HG02938 (cell line): ENCODE data around the gene TREML4.
"Not testable (repeated sequence)": the region's sequence is repeated elsewhere in the genome, so short reads cannot be mapped to it uniquely, and the experiment has no call there.

Experiments used
- ATAC-seq: cut with Tn5 transposase; IDR thresholded peaks from one replicate; pipeline ENCODE4 v1.9.1; 2021; ENCODE audit warnings: mild to moderate bottlenecking, moderate library complexity; ENCODE audit not compliant: unreplicated experiment

TREML4 gene

DNA sequence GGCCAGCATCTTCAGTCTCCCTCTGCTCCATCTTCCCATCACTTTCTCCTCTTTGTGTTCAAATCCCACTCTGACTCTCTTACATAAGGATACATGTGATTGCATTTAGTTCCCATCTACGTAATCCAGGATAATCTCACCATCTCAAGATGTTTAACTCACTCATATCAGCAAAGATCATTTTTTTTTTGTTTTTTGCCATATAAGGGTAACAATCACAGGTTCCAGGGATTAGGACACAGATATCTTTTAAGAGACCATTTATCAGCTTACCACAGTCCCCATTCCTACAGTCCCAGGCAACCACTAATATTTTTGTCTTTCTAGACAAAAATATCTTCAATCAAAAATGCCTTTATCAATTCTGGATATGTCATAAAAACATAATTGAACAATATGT is 24.0 kb upstream of the TREML4 start:
- ATAC-seq, result no peak

DNA sequence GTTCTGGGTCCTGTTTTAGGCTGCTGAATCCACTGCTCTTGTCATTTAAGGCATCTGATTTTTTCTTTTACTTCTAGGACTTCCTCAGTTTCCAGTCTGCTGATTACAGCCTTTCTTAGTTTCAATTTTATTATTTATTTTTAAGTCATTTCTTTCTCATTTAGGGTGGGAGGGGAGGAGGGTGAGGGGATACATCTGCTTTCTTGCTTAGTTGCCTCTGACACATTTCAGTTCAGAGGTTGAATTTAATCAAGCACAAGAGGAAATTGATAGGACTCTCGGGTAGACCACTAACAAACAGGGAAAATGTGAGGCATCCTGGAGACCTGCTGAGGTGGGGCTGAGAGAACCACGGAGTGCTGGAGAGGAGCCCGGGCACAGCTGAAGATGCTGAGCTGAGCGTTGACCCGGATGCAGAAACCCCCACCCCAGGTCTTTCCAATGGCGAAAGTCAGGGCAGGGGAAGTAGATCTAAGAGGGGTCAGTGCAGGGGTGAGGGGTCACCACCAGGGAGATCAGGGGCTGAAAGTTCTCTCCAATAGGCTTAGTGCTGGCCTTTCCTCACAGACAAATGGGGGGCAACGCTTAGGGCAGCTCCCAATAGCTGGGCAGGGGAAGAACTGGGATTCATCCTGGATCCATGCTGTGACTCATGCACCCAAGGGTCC is 19.6 kb upstream of the TREML4 start:
- no peak for ATAC-seq

DNA sequence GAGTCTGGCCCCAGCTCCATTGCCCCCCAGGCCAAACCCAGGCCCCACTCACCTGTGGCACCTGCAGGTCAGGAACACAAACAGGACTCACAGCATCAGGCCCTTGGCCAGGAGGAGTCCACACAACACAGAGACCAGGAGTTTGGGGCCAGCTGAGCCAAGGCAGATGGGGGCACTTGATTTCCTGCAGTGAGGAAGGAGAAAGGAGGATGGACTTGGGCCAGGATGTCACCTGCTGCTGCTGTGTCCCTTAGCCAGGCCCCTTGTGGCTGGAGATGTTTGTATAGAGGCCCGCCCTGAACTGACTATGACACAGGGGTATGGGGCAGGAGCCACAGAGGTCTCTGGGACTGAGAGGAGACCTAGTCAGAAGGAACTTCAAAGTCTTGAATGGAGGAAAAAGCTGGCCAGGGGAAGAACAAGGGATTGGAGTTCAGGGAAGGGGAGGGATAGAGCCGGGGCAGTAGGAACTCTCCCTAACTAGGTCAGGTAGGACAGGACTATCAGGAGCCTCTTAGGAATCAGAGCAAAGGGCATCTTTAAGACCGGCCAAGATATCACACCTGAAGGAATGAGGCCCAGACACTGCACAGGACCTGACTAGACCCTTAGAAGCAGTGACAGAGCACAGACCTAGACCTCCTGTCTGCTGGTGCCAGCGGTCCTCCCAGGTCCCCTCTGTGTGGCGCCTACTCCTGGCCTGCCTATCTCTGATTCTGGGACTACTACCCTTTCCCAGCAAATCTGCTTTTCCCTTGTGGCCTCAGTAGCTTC is 18.4 kb upstream of the TREML4 start:
- ATAC-seq, result no peak

DNA sequence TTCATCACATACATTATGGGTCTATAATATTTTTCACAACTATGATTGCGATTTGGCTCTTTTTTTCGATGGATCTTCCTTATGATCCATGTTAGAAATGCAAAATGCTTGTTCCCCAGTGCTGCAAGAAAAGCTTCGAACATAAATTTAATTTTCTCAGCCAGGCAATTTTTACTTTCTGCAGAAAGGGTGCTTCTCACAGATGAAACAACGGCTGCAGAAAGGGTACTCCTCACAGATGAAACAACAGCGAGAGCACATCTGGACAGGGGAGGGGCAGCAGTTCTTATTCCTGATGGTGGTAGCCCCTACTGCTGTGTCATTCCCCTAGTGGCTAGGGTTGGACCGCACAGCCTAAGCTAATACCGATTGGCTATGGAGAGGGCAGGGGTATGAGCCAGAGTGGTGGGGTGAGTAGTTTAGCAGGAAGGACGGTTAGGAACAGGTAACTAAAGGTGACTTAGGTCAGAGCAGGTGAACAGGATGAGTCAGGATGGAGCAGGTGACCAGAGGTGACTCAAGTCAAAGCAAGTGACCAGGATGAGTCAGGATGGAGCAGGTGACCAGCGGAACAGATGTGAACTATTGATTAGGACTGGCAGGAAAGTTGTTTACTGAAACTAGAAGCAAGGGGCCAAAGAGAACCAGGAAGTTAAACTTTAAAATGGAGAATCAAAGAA is 13.4 kb upstream of the TREML4 start:
- ATAC-seq, result no peak

DNA sequence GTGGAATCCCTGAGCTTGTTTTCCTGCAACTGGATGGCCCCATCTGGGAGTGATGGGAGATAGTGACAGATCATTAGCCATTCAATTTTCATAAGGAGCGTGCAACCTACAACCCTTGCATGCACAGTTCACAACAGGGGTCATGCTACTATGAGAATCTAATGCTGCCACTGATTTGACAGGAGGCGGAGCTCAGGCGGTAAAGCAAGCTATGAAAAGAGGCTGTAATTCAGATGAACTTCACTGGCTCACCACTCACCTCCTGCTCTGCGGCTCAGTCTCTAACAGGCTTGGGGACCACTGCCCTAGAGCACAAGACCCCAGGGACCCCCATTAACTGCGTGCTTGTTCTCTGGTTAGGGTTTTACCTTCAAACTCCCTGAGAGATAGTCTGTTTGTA is 12.4 kb upstream of the TREML4 start:
- ATAC-seq, result no peak

DNA sequence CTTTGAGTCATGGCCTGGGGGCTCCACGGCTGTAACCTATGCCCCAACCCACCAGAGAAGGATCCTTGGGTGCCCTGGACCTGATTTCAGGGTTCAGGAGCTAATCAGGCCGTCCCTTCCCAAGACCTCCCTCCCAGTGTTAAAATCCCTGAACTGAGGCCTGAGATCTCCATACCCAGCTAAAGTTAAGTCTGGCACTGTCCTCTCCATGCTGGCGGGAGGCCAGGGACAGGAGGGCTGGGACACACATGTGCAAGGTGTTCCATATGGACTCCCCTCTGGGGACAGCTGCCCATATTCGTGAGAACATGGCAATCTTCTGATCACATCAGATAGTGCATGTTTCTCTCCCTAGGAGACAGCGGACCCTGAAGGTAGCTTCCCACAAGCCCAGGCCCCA is 11.5 kb upstream of the TREML4 start:
- no peak for ATAC-seq

DNA sequence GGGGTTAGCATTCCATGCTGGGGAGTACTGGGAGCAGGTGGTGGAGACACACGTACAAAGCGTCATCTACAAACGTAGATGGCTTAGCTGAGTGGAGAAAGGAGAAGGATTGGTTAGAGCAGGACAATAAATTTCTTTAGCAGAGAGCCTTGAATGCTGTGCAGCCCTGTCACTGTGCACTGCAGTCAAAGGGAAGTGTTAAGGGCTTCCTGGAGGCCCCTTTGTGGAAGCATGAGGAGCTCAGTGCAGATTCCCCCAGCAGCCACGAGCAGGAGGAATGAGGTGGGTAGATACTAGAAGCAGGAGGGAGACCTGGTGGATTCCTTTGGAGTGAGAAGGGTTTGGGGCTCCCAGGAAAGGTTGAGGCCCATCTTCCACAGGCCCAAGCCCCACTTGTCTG is 6.1 kb upstream of the TREML4 start:
- no peak for ATAC-seq

DNA sequence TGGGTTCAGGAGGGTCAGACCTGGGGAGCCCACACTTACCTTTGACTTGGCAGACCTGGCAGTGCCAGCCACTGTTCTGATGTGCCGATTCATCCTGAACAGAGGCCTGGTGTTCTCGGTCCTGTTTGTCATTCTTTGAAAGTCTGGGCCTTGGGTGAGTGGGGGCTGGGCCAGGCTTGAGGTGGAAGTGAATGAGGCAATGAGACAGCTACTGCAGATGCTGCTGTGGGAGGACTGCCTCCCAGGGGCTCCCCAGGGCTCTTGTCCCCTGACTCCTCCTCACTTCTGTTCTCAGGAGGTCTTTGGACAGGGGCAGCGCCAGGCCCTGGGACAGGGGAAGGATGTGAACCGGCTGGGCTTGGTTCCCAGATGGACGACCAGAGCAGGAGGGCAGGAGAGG is 5.6 kb upstream of the TREML4 start:
- no peak for ATAC-seq

DNA sequence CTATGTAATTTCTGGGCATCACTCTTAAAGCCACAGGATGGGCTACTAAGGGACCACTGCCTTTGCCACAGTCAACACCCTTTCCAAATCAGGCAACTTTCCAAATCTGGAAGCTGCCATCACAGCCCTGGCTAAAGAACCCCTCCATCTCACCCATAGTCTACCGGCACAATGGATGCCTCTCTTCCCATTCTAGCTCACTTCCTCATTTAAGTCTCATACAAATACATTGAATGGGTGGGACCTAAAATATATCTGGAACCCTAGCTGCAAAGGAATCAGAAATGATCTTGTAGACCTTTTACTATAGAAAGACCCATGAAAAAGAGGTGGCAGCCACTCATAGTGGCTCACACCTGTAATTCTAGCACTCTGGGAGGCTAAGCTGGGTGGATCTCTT is 3.3 kb upstream of the TREML4 start:
- ATAC-seq, result no peak

DNA sequence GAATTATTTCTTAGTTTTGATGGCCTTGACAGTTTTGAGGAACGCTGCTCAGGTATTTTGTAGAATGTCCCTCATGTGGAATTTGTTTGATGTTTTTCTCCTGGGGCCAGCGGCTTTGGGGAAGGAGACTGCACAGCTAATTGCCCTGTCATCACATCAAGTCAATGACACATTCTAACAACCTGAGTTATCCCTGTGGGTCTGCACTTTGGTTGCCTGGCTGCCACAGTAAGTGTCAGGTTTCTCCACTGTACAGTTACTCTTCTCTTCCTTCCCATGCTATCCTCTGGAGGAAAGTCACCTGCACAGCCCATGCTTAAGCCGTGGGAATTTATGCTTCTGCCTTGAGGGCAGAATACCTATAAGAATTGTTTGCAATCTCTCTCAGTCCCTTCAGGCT is 1.4 kb upstream of the TREML4 start:
- ATAC-seq, result no peak

DNA sequence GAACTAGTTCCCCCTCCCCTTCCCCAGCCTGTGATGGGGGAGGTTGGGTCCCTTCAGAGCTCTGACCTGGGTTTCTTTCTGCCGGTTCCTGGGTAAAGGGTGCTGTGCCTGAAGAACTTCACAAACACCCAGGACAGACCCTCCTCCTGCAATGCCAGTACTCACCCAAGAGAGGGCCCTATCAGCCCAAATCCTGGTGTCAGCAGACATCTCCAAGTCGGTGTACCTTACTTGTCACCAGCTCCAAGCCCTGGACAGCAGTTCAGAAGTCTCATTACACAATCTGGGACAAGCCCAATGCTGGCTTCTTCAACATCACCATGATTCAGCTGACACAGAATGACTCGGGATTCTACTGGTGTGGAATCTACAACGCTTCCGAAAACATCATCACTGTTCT is 467 bp downstream of the TREML4 start:
- ATAC-seq, result no peak

DNA sequence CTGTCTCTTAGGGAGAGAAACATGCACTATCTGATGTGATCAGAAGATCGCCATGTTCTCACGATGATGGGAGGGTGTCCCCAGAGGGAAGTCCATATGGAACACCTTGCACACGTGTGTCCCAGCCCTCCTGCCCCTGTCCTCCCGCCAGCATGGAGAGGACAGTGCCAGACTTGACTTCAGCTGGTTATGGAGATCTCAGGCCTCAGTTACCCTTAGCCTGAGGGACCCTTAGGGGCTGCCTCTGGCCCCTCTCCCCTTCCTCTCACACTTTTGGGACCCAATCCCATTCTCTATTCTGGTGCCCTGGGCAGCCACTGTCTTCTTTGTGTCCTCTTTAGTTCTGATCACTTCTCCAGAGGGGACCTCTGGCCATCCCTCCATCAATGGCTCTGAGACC is 1.6 kb downstream of the TREML4 start:
- no peak for ATAC-seq

DNA sequence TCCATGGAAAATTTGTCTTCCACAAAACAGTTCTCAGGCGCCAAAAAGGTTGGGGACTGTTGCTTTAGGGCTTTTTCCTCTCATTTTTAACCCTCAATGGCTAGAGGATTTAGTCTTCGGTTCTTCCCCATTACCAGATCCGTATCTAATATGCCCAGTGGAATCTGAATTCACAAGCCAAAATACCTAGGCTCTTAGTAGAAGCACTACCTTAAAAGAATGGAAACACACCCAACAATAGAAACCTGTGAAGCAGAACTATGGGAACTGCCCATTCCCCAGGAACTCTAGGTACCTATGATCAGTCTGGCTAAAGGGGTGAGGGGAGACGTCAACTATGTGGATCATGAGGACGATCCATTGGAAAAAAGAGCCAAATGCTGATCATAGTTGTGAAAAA is 3.1 kb downstream of the TREML4 start:
- no peak for ATAC-seq

DNA sequence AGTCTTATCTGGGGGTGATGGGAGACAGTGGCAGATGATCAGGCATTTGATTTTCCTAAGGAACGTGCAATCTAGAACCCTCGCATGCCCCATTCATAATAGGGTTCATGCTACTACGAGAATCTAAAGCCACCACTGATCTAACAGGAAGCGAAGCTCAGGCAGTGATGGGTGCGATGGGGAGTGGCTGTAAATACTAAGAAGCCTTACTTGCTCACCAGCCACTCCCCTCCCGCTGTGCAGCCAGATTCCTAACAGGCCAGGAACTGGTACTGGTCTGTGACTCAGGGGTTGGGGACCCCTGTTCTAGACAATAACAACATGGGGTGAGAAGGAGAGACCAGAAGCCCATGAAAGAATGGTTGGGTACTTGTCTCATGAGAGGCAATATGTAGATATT is 4.5 kb downstream of the TREML4 start:
- ATAC-seq, result no peak

DNA sequence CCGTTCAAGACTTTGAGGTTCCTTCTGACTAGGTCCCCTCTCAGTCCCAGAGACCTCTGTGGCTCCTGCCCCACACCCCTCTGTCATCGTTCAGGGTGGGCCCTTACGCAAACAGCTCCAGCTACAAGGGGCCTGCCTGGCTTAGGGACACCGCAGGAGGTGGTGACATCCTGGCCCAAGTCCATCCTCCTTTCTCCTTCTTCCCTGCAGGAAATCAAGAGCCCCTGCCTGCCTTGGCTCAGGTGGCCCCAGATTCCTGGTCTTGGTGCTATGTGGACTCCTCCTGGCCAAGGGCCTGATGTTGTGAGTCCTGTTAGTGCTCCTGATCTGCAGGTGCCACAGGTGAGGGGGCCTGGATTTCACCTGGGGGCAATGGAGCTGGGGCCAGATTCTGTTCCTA is 8.1 kb downstream of the TREML4 start:
- ATAC-seq, result no peak

DNA sequence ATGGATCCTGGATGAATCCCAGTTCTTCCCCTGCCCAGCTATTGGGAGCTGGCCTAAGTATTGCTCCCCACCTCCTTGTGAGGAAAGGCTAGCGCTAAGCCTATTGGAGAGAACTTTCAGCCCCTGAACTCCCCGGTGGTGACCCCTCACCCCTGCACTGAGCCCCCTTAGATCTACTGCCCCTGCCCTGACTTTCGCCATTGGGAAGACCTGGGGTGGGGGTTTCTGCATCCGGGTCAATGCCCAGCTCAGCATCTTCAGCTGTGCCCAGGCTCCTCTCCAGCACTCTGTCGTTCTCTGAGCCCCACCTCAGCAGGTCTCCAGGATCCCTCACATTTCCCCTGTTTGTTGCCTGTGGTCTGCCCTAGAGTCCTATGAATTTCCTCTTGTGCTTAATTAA is 9.0 kb downstream of the TREML4 start:
- no peak for ATAC-seq

DNA sequence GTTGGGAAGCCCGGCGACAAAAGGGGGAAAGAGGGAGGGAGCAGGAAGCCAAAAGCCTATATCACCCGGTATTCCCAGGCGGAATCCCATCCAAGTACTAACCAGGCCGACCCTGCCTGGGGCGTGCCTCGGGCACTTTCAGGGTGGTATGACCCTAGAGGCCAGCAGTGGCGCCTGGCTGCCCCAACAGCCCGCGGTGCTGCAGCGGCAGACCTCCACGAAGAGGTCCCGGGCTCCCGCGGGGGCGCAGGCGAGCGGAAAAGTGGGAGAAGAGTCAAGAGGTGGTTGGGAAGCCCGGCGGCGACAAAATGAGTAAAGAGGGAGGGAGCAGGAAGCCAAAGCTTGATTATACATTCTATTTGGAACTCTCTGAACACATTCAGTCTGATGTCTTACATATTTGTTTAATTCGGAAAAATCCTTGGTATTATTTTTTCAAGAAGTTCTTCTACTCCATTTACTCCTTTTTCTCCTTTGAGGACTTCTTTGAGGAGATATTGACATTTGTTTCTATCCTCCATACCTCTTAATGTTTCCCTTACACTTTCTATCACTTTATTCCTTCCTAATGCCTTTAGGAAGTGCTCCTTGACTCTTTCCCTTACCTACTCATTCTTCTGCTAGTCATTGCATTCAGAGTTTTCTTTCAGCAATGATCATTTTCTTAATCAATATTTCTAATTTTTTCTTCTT is 11.5 kb downstream of the TREML4 start:
- no peak for ATAC-seq

DNA sequence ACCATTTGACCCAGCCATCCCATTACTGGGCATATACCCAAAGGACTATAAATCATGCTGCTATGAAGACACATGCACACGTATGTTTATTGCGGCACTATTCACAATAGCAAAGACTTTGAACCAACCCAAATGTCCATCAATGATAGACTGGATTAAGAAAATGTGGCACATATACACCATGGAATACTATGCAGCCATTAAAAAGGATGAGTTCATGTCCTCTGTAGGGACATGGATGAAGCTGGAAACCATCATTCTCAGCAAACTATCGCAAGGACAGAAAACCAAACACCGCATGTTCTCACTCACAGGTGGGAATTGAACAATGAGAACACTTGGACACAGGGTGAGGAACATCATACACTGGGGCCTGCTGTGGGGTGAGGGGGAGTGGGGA is 18.4 kb downstream of the TREML4 start:
- ATAC-seq, result not testable (repeated sequence)

DNA sequence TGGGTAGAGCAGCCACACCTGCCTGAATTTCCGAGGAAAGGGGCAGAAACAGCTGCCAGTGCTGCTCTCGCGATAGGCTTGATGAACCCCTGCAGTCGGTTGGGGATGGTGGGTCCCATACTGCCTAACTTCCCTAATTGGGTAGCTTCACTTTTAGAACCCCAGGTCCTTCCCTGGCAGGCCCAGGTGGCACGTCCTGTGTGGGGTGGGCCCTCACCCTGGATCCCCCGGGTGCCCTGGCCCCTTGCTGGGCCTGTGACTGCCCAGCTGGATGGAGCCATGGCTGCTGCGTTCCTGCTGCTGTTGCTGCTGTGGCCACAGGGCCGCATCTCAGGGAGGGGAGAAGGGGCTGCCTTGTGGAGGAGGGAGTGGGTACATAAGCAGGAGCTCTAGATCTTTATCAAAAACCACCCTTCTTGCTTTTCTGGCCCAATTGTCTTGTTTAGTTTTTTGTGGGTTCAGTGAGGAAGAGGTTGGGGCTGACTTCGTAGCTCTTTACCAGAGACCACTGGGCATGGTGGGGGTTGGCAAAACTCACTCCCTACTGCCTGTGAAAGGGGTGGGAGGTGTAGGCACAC is 19.2 kb downstream of the TREML4 start:
- ATAC-seq, result no peak

DNA sequence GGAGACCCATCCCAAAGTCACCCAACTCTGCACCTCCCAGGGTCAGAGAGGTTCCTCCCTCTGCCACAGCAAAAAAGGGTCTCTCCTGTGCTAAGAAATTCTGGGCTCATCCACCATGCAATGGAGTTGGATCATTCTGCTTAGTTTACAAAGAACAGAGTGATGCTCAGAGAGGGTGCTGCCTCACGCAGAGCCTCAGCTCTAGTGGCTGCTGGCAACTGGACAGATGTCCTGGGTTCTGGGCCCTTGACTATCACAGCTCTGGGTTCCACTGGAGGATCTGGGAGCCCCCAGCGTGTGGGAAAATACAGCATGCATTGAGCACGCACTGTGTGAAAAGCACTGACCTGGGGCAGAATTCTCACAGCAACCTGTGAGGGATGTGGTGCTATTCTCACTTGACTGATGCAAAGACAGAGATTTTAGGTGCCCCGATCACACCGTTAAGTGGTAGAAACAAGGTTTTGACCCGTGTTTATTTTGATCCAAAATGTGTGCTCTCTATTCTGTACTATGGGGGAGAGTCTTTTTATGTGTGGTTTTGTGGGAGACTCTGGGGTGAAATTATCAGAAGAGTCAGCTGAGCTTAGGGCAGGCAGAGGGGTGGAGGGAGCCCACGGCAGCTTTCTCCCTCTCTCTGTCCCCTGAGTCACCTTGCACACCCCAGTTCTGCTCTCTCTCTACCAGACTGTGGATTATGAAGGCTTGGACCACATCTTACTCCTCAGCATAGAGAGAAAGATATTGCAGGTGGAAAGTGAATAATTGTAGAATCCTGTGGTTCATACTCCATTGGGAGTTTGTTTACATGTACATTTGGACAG is 19.9 kb downstream of the TREML4 start:
- no peak for ATAC-seq
